ENCODE results near the gene MSMB.
"Not testable (repeated sequence)": the region's sequence is repeated elsewhere in the genome, so short reads cannot be mapped to it uniquely, and the experiment has no call there.

MSMB gene

GRCh38 chr10:46069771-46070463 is 23.8 kb upstream of the MSMB start:
- no peak for DNase-seq

DNA sequence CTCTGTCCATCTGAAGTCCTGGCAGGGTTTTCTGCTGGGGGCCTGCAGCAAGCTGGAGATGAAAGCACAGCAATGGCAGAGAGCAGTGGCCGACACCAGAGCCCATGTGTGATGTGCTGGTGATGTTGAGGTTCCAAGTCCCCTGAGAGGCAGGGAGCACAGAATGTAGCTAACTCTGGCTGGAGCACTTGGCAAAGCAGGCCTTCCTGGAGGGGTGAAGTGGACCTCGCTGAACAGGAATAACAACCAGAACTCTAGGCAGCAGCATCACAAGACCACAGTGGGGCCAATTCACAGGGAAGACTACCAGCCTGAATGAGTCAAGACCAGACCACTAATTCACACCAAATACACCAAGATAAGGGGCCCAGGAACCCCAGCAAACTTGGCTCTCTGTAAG is 22.8 kb upstream of the MSMB start:
- no peak for DNase-seq

DNA sequence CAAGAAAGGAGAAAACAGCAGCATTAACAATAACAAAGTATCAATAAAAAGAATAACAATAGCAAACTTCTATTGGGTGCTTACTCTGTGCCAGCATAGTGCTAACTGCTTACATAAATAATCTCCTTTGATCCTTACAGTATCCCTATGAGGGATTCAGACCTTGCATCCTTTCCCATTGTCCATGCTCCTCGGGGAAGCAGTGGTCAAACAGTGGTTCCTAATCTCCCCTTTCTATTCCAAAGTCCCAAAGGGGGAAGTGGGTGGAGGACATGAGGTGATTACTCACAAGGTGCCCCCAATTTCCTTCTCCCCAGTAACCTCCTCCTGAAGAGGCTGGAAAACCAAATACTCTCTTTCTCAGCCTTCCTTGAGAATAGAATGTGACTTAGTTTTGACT is 22.0 kb upstream of the MSMB start:
- DNase-seq, result no peak

DNA sequence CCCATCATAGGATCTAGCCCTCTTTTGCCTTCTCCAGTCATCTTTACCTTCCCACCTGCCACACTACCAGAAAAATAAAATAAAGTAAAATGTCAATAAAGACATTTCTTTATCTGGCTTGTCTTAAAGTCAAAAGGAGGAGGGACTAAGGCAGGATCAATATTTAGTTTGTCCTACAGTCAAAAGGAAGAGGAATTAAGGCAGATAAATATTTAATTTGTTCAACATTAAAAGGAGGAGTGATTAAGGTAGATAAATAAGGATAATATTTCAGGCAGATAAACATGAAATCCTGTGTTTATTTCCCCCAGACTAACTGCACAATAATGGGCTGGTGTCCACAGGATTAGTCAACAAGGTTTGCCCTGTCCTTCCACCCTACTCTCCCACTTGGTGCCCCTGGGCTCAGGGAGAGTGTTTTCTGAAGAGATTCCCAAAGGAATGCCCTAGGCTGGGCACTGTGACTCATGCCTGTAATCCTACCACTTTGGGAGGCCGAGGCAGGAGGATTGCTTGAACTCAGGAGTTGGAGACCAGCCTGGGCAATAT is 18.3 kb upstream of the MSMB start:
- no peak for DNase-seq

- DNase-seq, result no peak
Measured at GRCh38 chr10:46062723-46063428, 16.8 kb upstream of the MSMB start.

DNA sequence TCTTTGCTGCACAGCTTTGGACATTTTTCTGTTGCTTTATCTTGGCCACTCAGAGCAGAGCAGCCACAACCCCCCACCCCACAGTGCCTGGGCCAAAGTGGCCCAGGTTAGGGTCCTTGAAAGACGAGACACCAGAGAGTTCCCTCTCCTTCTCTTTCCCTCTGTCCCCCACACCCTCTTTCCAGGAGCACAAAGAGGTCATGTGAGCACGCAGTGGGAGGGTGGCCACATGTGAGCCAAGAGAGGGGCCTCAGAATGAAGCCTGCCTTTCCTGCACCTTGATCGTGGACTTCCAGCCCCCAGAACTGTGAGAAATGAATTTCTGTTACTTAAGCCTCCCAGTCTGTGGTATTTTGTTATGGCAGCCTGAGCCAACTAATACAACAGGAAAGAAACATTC is 14.6 kb upstream of the MSMB start:
- no peak for DNase-seq

DNA sequence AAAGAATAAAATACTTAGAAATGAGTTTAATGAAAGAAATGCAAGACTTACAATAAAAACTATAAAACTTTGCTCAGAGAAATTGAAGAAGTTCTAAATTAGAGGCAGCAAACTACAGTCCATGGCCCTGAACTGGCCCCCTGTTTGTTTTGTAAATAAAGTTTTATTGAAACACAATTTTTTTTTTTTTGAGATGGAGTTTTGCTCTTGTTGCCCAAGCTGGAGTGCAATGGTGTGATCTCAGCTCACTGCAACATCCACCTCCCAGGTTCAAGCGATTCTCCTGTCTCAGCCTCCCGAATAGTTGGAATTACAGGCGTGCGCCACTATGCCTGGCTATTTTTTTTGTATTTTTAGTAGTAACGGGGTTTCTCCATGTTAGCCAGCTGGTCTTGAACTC is 11.9 kb upstream of the MSMB start:
- DNase-seq, result not testable (repeated sequence)

DNA sequence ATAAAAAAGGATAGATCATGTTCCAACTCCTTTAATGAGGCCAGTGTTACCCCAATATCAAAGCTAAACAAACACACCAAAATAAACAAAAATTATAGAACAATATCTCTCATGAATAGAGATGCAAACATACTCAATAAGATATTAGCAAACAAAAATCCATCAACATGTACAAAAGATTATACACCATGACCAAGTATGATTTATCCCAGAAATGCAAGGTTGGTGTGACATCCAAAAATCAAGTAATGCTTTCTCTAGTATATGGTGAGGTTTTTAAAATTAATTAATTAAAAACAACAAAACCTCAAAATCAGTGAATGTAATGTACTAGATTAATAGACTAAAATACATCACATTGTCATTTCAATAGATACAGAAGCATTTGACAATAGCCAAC is 11.0 kb upstream of the MSMB start:
- DNase-seq, result no peak

- no peak for DNase-seq
Measured at GRCh38 chr10:46055771-46056170, 9.7 kb upstream of the MSMB start.

- no peak for DNase-seq
Measured at GRCh38 chr10:46053534-46054434, 7.7 kb upstream of the MSMB start.

- DNase-seq, result no peak
Measured at GRCh38 chr10:46052791-46053375, 6.8 kb upstream of the MSMB start.

DNA sequence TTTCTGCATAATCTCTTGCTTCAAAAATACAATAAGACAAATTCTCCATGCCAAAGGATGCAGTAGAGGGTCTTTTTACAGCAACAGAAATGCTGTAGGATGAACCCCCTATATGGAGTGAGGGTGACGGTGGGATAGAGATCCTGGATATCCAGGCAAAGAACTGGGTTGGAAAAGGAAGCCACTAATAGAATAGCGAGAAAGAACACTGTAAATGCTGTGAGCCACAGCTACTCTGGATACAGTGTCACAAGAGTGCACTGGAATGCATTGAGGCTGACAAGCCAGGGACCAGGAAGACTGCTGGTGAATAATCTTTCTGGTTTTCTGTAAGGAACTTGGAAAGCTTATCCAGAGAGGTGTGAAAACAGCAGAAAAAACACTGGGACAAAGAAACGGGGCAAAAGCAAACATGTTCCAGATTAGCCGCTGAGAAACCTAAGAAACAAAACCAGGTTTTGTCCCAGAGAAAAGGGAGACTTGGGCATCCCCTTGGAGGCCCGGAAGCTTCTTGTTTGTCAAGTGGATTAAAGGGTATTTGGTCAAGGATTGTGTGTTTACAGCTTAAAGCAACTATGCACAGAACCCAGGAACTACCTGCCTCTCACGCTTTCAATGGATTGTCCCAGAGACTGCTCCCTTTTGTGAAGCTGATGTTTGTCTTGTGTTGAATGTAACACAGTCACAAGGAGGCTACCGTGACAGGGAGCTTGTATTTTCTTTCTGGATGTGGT is 6.2 kb upstream of the MSMB start:
- no peak for DNase-seq

DNA sequence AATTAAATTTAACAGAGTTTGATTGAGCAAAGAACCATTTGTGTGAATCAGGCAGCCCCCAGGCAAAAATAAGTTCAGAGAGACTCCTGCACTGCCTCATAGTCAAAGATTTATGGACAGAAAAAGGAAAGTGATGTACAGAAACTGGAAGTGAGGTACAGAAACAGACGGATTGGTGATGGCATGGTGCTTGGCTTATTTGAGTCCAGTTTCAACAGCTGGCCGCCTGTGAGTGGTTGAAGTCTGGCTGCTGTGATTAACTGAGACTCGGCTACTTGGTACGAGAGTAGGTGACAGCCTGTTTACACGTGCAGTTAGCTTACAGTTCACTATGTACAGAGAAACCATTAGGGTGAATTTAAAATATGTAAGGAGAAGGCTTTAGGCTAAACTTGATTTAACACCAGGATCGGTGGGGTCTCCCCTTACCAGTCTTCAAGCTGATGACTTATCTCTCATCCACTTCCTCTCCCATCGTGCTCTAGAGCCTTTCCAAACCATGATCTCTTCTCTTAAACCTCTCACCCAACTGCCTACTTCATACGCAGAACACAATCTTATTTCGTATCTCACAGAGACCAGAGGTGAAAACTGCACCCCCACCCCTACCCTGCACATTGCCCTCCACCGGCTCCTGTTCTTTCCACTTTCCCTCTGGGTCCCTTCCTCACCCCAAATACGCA is 5.0 kb upstream of the MSMB start:
- no peak for DNase-seq

DNA sequence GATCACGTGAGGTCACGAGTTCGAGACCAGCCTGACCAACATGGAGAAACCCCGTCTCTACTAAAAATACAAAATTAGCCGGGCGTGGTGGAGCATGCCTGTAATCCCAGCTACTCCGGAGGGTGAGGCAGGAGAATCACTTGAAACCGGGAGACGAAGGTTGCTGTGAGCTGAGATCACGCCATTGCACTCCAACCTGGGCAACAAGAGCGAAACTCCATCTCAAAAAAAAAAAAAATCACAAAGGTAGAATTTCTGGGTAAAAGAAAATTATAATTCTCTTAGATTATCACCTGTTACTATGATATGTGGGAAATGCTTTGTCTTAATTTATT is 3.4 kb upstream of the MSMB start:
- not testable (repeated sequence) for DNase-seq

DNA sequence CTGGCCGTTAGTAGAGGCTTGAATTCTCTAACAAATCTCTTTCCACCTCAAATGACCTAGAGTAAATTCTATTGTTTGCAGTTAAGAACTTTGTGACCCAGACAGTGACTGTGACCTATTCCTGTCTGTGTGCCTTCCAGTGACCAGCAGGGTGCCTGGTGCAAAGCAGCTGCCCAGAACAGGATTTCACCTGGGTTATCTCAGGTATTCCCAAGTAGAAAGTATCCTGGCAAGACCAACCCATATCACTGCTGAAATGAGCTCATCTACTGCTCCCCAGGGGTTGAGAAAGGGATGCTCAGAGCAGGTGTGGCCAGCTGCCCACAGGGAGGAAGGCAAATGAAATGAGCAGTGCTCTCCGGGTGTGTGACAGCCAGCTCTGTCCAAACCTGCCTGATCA is 2.1 kb upstream of the MSMB start:
- DNase-seq, result no peak

GRCh38 chr10:46042527-46042926 is 3.5 kb downstream of the MSMB start:
- DNase-seq, result no peak

- DNase-seq, result no peak
Measured at GRCh38 chr10:46040004-46040403, 6.1 kb downstream of the MSMB start.

GRCh38 chr10:46037107-46037825 is 8.8 kb downstream of the MSMB start:
- no peak for DNase-seq

DNA sequence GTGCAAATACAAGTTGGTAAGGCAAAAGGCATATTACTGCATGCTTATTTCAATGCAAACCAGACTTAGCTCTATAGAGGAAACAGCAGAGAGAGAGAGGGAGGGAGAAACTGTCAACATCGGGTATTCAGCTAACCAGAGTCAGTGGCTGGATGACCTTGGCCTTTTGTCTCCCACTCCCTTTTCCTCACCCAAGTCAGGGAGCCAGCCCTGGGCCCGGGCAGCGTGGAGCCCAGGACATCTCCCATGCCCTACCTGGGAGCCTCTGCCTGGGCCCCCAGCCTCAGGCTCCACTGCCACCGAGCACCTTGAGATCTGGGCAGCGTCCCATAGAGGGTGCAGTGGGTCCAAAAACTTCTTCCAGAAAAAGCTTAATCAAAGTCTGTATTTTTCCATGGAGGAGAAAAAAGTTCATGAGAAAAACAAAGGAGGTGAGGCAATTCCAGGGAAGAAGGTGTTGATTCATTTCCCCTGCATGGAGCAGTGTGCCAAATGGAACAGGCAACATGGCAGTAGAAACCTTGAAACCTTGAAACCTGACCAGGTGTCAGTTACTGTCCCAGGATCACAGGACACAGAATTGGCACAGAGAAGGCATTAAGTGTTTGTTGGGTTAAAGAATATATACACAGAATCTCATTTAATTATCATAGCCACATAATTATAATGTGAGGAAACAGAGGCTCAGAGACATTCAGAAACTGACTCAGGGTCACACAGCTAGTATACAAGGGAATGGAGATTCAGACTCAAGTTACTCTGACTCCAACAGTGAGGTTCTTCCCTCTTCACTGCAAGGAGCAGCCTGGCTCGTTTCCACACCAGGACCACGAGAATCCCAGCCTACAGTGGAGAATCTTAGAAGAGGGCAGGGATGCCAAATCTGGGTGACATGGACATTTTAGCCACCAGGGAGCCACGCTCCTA is 9.9 kb downstream of the MSMB start:
- DNase-seq, result no peak

DNA sequence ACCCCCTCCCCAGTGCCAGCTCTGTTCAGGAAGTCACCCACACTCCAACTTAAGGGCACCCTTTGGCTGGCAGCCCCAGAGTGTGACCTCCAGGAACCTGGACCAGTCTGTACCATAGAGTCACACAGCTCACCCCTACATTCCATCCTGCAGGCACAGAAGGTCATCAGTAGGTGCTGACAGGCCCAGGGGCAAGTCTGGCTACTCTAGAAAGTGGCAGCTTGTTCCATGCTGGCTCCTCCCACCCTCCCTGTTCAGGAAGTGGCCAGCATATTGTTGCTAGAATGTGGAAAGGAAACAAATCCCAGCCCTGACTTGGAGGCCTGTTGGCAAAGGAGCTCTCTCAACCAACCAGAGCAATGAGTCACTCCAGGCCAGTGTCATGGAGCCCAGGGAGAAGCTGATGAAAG is 12.5 kb downstream of the MSMB start:
- DNase-seq, result no peak

Measured in NCI-H774 (cell line).